GM12874 (cell line): ENCODE results near the gene PLXNA3.

Experiments
- CTCF ChIP-seq: IDR thresholded peaks from 2 replicates; pipeline ENCODE4 v1.5.1; 2011; ENCODE audit warnings: low read depth, mild to moderate bottlenecking, control low read depth, low read length, moderate library complexity; ENCODE audit not compliant: insufficient read depth

PLXNA3 gene

GRCh38 chrX:154436374-154436982 is 21.6 kb upstream of the PLXNA3 start:
- TF ChIP-seq CTCF: no peak

- no peak for TF ChIP-seq CTCF
Observed at GRCh38 chrX:154436983-154437752, 20.9 kb upstream of the PLXNA3 start, which contains the start of gene GDI1. GDI1 (plus strand) TSS chrX:154437154; CDS start chrX:154437255, 101 bp downstream.

GRCh38 chrX:154437971-154438893 is 19.8 kb upstream of the PLXNA3 start:
- TF ChIP-seq CTCF: no peak

GRCh38 chrX:154439841-154440240 is 18.2 kb upstream of the PLXNA3 start:
- no peak for TF ChIP-seq CTCF

GRCh38 chrX:154440623-154441357 is 17.3 kb upstream of the PLXNA3 start:
- TF ChIP-seq CTCF: no peak

GRCh38 chrX:154441564-154441963 is 16.5 kb upstream of the PLXNA3 start:
- TF ChIP-seq CTCF: no peak
